ENCODE results near the gene GNG13. TPM values are rescaled to one million over a fixed set of nuclear protein-coding genes. Genes with fewer than 3 reads are reported as not detected.

GNG13 gene
- total RNA-seq, 1 donor from 2014 or later = not detected

GRCh38 chr16:797120-797420 lies 3.5 kb downstream of the GNG13 start:
- DNase-seq (ENCODE audit: low spot score in 2 of 2) = no peak
- no peak for FAIRE-seq

- DNase-seq (ENCODE audit: low spot score in 2 of 2) (no peak), FAIRE-seq (no peak)
Measured at GRCh38 chr16:796296-797119, 4.0 kb downstream of the GNG13 start.

- DNase-seq (ENCODE audit: low spot score in 2 of 2) = no peak
- no peak for FAIRE-seq
Measured at GRCh38 chr16:795580-796229, 4.8 kb downstream of the GNG13 start.

GRCh38 chr16:794853-795466 lies 5.6 kb downstream of the GNG13 start:
- DNase-seq (ENCODE audit: low spot score in 2 of 2) = no peak
- no peak for FAIRE-seq

GRCh38 chr16:794091-794822 lies 6.3 kb downstream of the GNG13 start:
- DNase-seq (ENCODE audit: low spot score in 2 of 2) (no peak), FAIRE-seq (no peak)

- DNase-seq (ENCODE audit: low spot score in 2 of 2) = no peak
- FAIRE-seq = no peak
Measured at GRCh38 chr16:793414-793813, 7.1 kb downstream of the GNG13 start.

GRCh38 chr16:792221-792995 lies 8.1 kb downstream of the GNG13 start:
- no peak for DNase-seq (ENCODE audit: low spot score in 2 of 2)
- FAIRE-seq = no peak

- FAIRE-seq (no peak), DNase-seq (ENCODE audit: low spot score in 2 of 2) (no peak)
Measured at GRCh38 chr16:791131-791530, 9.4 kb downstream of the GNG13 start.

GRCh38 chr16:790086-790485 lies 10.4 kb downstream of the GNG13 start:
- FAIRE-seq = no peak
- no peak for DNase-seq (ENCODE audit: low spot score in 2 of 2)

GRCh38 chr16:789191-789850 lies 11.2 kb downstream of the GNG13 start:
- FAIRE-seq = no peak
- no peak for DNase-seq (ENCODE audit: low spot score in 2 of 2)

- DNase-seq (ENCODE audit: low spot score in 2 of 2) = peak; percentile 100
- FAIRE-seq = no peak
Measured at GRCh38 chr16:788399-789126, 12.0 kb downstream of the GNG13 start, which contains the start of gene CHTF18. TSS of gene CHTF18 (plus strand) at chr16:788620. CDS start at chr16:788685, 65 bp downstream.

- DNase-seq (ENCODE audit: low spot score in 2 of 2) (no peak), FAIRE-seq (no peak)
Measured at GRCh38 chr16:787978-788398, 12.5 kb downstream of the GNG13 start, which contains the start of gene RPUSD1. TSS of gene RPUSD1 (minus strand) at chr16:788381. CDS start at chr16:787737, 644 bp downstream.

- FAIRE-seq = no peak
- DNase-seq (ENCODE audit: low spot score in 2 of 2) = no peak
Measured at GRCh38 chr16:787321-787966, 13.1 kb downstream of the GNG13 start.

GRCh38 chr16:785563-786535 lies 14.7 kb downstream of the GNG13 start:
- FAIRE-seq (no peak), DNase-seq (ENCODE audit: low spot score in 2 of 2) (peak; percentile 67 to 70)

GRCh38 chr16:784431-784830 lies 16.1 kb downstream of the GNG13 start:
- no peak for FAIRE-seq
- DNase-seq (ENCODE audit: low spot score in 2 of 2) = no peak

GRCh38 chr16:783404-784161 lies 17.0 kb downstream of the GNG13 start:
- DNase-seq (ENCODE audit: low spot score in 2 of 2) (no peak), FAIRE-seq (no peak)

All from frontal cortex (tissue), 4 donors.